CD4-positive, alpha-beta T cell (primary cell): ENCODE measurements around the gene ZHX3. TPM values are rescaled to one million over a fixed set of nuclear protein-coding genes. Genes with fewer than 3 reads are reported as not detected.

Experiments used
- ATAC-seq: fragments of 200-7000 bp; cut with Tn5 transposase; one replicate; pipeline ENCODE4 v1.10.0; 2022; ENCODE audit warnings: mild to moderate bottlenecking; ENCODE audit not compliant: poor library complexity
- CTCF ChIA-PET: fragments of 350-600 bp; sonication (Branson Sonifier 250); formaldehyde crosslinking; loops from one replicate; lab custom pipeline; 2021; ENCODE audit warnings: antibody characterized with exemption, inconsistent platforms; lab: Charles Lee
- POLR2A ChIA-PET: fragments of 350-600 bp; sonication (Branson Sonifier 250); formaldehyde crosslinking; loops from one replicate; lab custom pipeline; 2021; ENCODE audit warnings: antibody characterized with exemption, inconsistent platforms; lab: Charles Lee
- DNase-seq, 14 experiments: peaks; one replicate each; pipeline ENCODE4 v3.0.0-alpha.2; 2013 to 2020; ENCODE audit warnings: mixed read lengths in 2 of 14
- H3K27ac ChIP-seq, 2 donors: one replicate each; pipeline versions ENCODE4 v1.5.1 to v1.7.0; 2013; ENCODE audit warnings: low read length in 2 of 2, low read depth in 1 of 2, mild to moderate bottlenecking in 1 of 2
- H3K27me3 ChIP-seq, 2 experiments: 1 replicate in 1 of 2; 2 replicates in 1 of 2; pipeline versions ENCODE4 v1.6.1 to v1.7.0; 2013; ENCODE audit warnings: low read length in 2 of 2, control low read depth in 1 of 2, mild to moderate bottlenecking in 1 of 2, moderate library complexity in 1 of 2; ENCODE audit not compliant: insufficient read depth in 2 of 2, control insufficient read depth in 1 of 2
- H3K36me3 ChIP-seq: one replicate; pipeline ENCODE4 v1.6.1; 2013; ENCODE audit warnings: low read length, control low read depth; ENCODE audit not compliant: insufficient read depth
- H3K4me1 ChIP-seq: one replicate; pipeline ENCODE4 v1.6.1; 2013; ENCODE audit warnings: low read length, control low read depth; ENCODE audit not compliant: insufficient read depth
- H3K4me3 ChIP-seq: one replicate; pipeline ENCODE4 v1.5.1; 2013; ENCODE audit warnings: mild to moderate bottlenecking, low read length, moderate library complexity
- H3K9me3 ChIP-seq, 2 experiments: 1 replicate in 1 of 2; 2 replicates in 1 of 2; pipeline versions ENCODE4 v1.6.1 to v1.7.0; 2013; ENCODE audit warnings: low read length in 2 of 2, mild to moderate bottlenecking in 2 of 2, control low read depth in 1 of 2, moderate library complexity in 1 of 2; ENCODE audit not compliant: control insufficient read depth in 1 of 2, insufficient read depth in 1 of 2
- H3K27ac Mint-ChIP-seq: one replicate; pipeline ENCODE4 v1.8.0; 2020; ENCODE audit warnings: mixed read lengths
- H3K27me3 Mint-ChIP-seq: one replicate; pipeline ENCODE4 v1.8.0; 2021; ENCODE audit warnings: mixed read lengths
- H3K36me3 Mint-ChIP-seq: one replicate; pipeline ENCODE4 v1.8.0; 2021; ENCODE audit warnings: low read depth, mixed read lengths
- H3K4me1 Mint-ChIP-seq: one replicate; pipeline ENCODE4 v1.8.0; 2021; ENCODE audit warnings: low read depth, mixed read lengths
- H3K4me3 Mint-ChIP-seq: one replicate; pipeline ENCODE4 v1.8.0; 2020; ENCODE audit warnings: mild to moderate bottlenecking, mixed read lengths
- H3K9me3 Mint-ChIP-seq: one replicate; pipeline ENCODE4 v1.8.0; 2020; ENCODE audit warnings: mixed read lengths
- CTCF ChIP-seq: fragments of 200-600 bp; IDR thresholded peaks from one replicate; pipeline ENCODE4 v1.8.0; 2022; ENCODE audit warnings: antibody characterized with exemption, mild to moderate bottlenecking
- intact Hi-C, 2 experiments: fragments of 100-400 bp; cut with DNase I in 1 of 2; cut with micrococcal nuclease in 1 of 2; formaldehyde crosslinking; loops; one replicate each; pipeline versions ENCODE4 v1.15.1 to v1.9.0; 2023 to 2025; cut with DNase I, micrococcal nuclease
- total RNA-seq, 174 experiments: library from RNA in 2 of 174; stranded (reverse) in 2 of 174; gene quantifications; one replicate each; pipeline ENCODE4 v1.2.3 and lab custom pipeline; 2021 to 2026

The ZHX3 gene
- total RNA-seq, 2 experiments from 2014 or later: 6.6 to 7.6 TPM

DNA sequence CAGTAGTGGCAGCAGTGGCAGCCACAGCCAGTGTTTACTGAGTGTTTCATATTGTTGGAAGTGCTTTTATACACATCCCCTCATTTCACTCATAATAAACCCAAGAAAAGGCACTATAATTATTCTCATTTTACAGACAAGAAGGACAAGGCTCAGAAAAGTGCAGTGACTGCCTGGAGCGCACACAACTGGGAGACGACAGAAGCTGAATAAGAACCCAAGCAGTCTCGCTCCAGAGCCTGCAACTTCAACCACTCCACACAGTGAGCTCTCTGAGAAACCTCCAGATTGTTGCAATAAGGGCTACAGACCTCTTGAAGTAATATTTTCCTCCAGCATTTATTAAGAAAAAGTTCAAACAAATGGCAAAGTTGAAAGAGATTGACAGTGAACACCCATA lies 103.3 kb downstream of the ZHX3 start:
- no peak for ATAC-seq
- H3K4me1 ChIP-seq: no peaks in the 10 kb centered on the region
- no peak for DNase-seq
- Mint-ChIP-seq H3K4me3 (no peak overlapping the region), H3K36me3 (no peaks in the 10 kb centered on the region), H3K4me1 (peaks cover 5% of the 10 kb centered on the region), H3K27me3 (no peaks in the 10 kb centered on the region), H3K9me3 (no peaks in the 10 kb centered on the region), H3K27ac (no peak overlapping the region)
- no peak overlapping the region for H3K27ac ChIP-seq
- ChIA-PET POLR2A (no interaction called here), CTCF (no interaction called here)
- TF ChIP-seq CTCF: no peak
- H3K9me3 ChIP-seq: no peaks in the 10 kb centered on the region
- intact Hi-C loops: no loop called here
- no peak overlapping the region for H3K4me3 ChIP-seq
- no peaks in the 10 kb centered on the region for H3K36me3 ChIP-seq
- H3K27me3 ChIP-seq: no peaks in the 10 kb centered on the region

GRCh38 chr20:41213150-41213820 lies 104.2 kb downstream of the ZHX3 start:
- H3K4me1 ChIP-seq: no peaks in the 10 kb centered on the region
- Mint-ChIP-seq H3K4me1 (peaks cover 5% of the 10 kb centered on the region), H3K4me3 (no peak overlapping the region), H3K9me3 (no peaks in the 10 kb centered on the region), H3K27me3 (no peaks in the 10 kb centered on the region), H3K27ac (no peak overlapping the region), H3K36me3 (no peaks in the 10 kb centered on the region)
- no peak overlapping the region for H3K4me3 ChIP-seq
- no peak for DNase-seq
- no peaks in the 10 kb centered on the region for H3K36me3 ChIP-seq
- no peak for ATAC-seq
- ChIA-PET CTCF (no interaction called here), POLR2A (no interaction called here)
- no peak for TF ChIP-seq CTCF
- H3K9me3 ChIP-seq: no peaks in the 10 kb centered on the region
- intact Hi-C loops: no loop called here
- H3K27ac ChIP-seq: no peak overlapping the region
- H3K27me3 ChIP-seq: no peaks in the 10 kb centered on the region

DNA sequence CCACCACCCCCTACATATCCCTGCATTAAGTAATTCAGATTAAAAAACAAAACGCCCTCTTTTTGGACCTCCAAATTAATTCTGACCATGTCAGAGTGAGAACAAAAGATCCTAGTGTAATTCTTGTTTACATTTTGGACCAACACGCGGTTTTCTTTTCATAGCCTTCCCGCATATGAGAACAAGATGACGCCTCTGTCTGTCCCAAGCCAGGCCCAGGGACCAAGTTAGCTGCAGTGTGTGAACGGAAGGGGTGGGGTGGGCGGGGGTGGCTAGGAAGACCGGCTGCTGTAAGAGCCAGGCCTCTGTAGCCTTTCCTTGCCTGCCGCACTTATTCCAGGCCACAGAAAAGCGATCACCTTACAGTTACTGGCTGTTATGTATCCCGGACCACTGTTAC lies 112.2 kb downstream of the ZHX3 start:
- no peaks in the 10 kb centered on the region for H3K4me1 ChIP-seq
- CTCF ChIA-PET: no interaction called here
- Mint-ChIP-seq H3K27me3 (no peaks in the 10 kb centered on the region), H3K36me3 (peaks cover 42% of the 10 kb centered on the region), H3K27ac (no peak overlapping the region), H3K9me3 (no peaks in the 10 kb centered on the region), H3K4me3 (no peak overlapping the region), H3K4me1 (no peaks in the 10 kb centered on the region)
- POLR2A ChIA-PET: no interaction called here
- no peak for TF ChIP-seq CTCF
- no peak overlapping the region for H3K27ac ChIP-seq
- H3K36me3 ChIP-seq: peaks cover 5% of the 10 kb centered on the region
- no peaks in the 10 kb centered on the region for H3K9me3 ChIP-seq
- ATAC-seq (no peak), DNase-seq (no peak)
- no peaks in the 10 kb centered on the region for H3K27me3 ChIP-seq
- intact Hi-C loops: no loop called here
- no peak overlapping the region for H3K4me3 ChIP-seq
